ENCODE results near the gene ARHGAP12. TPM values are rescaled to one million over a fixed set of nuclear protein-coding genes. Genes with fewer than 3 reads are reported as not detected.

Gene ARHGAP12
- total and polyA plus RNA-seq, 2 experiments from 2014 or later = 20.1 to 43.3 TPM

DNA sequence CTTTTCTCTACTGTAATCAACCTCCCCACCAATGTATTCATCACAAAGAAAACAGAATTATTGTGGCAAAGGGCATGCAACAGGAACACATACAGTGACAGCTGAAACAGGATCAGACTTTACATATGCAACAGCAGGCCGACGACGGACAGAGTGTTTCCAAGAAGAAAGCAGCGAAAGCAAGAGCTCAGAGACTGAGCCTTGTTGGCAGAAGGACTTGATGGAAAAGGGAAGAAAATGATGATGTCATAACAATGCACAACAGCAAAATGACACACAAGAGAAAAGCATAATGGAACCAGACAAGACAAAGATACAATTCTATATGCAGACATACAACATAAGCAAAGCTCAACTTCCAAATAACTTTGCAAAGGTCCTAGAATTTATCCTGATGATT is 106.5 kb downstream of the ARHGAP12 start:
- peak; percentile 47 for DNase-seq
- H3K79me2 ChIP-seq (ENCODE audit: insufficient read depth) = 0 out of 2 replicates have a peak, but pooled peaks cover 12% of the 10 kb centered on the region
- no peak overlapping the region for H3K27ac ChIP-seq
- no peak overlapping the region for H3K9ac ChIP-seq
- H3K27me3 ChIP-seq (replicated peaks; ENCODE audit: insufficient read depth) = no peaks in the 10 kb centered on the region
- peaks cover 54% of the 10 kb centered on the region for H3K4me1 ChIP-seq (ENCODE audit: insufficient read depth)
- no peak overlapping the region for H3K4me3 ChIP-seq
- in situ Hi-C loops (cut with MboI) = loop anchor here (25.0 kb wide), 1 partner anchor 1085 kb away; no protein-coding TSS in a partner anchor
- H2AFZ ChIP-seq = no peak overlapping the region
- no peaks in the 10 kb centered on the region for H3K9me3 ChIP-seq (ENCODE audit: low read depth)
- no peak for TF ChIP-seq EZH2phosphoT487 (IDR thresholded peaks at IDR 0.05; ENCODE audit: insufficient read depth, low read depth)
- TF ChIP-seq EZH2 (IDR thresholded peaks at IDR 0.05; ENCODE audit: insufficient read depth, poor library complexity, severe bottlenecking) = no peak
- no peak overlapping the region for H3K4me2 ChIP-seq (ENCODE audit: unreplicated experiment)
- H3F3A ChIP-seq (ENCODE audit: insufficient read depth) = peaks cover 44% of the 10 kb centered on the region
- 41 to 46% methylated on average over 4 of the region's 4 CpGs for WGBS, 2 experiments (ENCODE audit: low coverage in 1 of 2, low lambda C conversion rate in 2 of 2, missing lambda C conversion rate in 2 of 2)
- H3K9me2 ChIP-seq (ENCODE audit: insufficient read depth) = no peaks in the 10 kb centered on the region
- H4K20me1 ChIP-seq (ENCODE audit: insufficient read depth) = no peaks in the 10 kb centered on the region
- peaks cover 27% of the 10 kb centered on the region; the same call in 1 of the 2 replicates for H3K36me3 ChIP-seq (ENCODE audit: low read depth)

DNA sequence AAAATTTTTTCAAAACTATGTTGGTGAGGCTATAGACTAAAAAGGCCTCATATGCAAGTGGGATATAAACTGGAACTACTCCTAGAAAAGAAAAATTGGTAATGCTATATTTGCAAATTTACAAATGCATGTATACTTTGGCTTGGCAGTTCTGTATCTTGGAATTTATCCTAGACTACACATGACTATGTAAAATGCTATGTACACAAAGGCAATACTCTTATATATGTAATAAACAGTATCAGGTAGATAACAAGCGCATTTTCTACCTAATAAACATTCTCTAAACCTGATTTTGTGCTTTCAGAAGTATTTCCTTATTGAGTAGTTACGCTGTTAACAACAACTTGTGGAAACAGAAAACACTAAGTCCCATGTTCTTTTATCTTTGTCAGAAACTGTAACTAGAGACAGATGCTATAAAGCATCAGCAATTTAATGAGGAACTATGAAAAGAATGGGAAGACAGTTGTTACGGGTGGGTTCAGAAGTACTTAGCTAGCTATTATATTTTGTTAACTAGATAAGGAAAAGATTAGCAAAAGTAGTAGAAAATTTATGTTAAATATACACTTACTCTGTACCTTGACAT is 107.8 kb downstream of the ARHGAP12 start:
- Histone ChIP-seq H3K9ac (peak overlapping the region; percentile 13; the same call in 1 of the 2 replicates), H3K27ac (peak overlapping the region; percentile 82), H3K9me3 (ENCODE audit: low read depth) (no peaks in the 10 kb centered on the region), H3K36me3 (ENCODE audit: low read depth) (peaks cover 20% of the 10 kb centered on the region; the same call in 1 of the 2 replicates), H2AFZ (no peak overlapping the region), H3K79me2 (ENCODE audit: insufficient read depth) (0 out of 2 replicates have a peak, but pooled peaks cover 12% of the 10 kb centered on the region), H3K27me3 (replicated peaks; ENCODE audit: insufficient read depth) (no peaks in the 10 kb centered on the region), H3F3A (ENCODE audit: insufficient read depth) (peaks cover 55% of the 10 kb centered on the region), H3K9me2 (ENCODE audit: insufficient read depth) (no peaks in the 10 kb centered on the region), H4K20me1 (ENCODE audit: insufficient read depth) (no peaks in the 10 kb centered on the region), H3K4me3 (no peak overlapping the region), H3K4me1 (ENCODE audit: insufficient read depth) (peaks cover 67% of the 10 kb centered on the region), H3K4me2 (ENCODE audit: unreplicated experiment) (peak overlapping the region; percentile 59)
- peak; percentile 29 for DNase-seq
- WGBS, 2 experiments (ENCODE audit: low coverage in 1 of 2, low lambda C conversion rate in 2 of 2, missing lambda C conversion rate in 2 of 2) = 50 to 53% methylated on average over 3 of the region's 3 CpGs
- no peak for TF ChIP-seq EZH2phosphoT487 (IDR thresholded peaks at IDR 0.05; ENCODE audit: insufficient read depth, low read depth)
- TF ChIP-seq EZH2 (IDR thresholded peaks at IDR 0.05; ENCODE audit: insufficient read depth, poor library complexity, severe bottlenecking) = no peak
- in situ Hi-C loops (cut with MboI) = loop anchor here (25.0 kb wide), 1 partner anchor 1084 kb away; no protein-coding TSS in a partner anchor

DNA sequence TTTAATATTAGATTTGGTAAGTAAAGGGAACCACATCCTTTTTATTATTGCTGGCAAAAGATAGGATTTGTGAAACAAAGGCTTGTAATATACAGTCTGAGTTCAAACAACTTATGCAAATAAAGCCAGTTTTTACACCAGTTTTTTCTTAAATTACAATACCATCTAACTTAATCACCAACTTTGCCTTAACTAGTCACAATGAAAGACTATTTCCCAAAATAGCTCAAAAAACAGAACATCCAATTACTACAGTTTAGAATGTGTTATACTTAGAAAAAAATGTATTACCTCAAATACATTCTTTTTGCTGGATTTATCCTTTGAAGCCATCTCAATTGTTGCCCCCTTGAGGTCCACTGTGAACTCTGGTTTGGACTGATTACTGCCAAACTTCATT is 108.5 kb downstream of the ARHGAP12 start:
- Histone ChIP-seq H3K9me3 (ENCODE audit: low read depth) (no peaks in the 10 kb centered on the region), H3F3A (ENCODE audit: insufficient read depth) (peaks cover 55% of the 10 kb centered on the region), H3K79me2 (ENCODE audit: insufficient read depth) (0 out of 2 replicates have a peak, but pooled peaks cover 12% of the 10 kb centered on the region), H2AFZ (no peak overlapping the region), H3K4me3 (peak overlapping the region; percentile 13; the same call in 1 of the 2 replicates), H3K27me3 (replicated peaks; ENCODE audit: insufficient read depth) (no peaks in the 10 kb centered on the region), H3K36me3 (ENCODE audit: low read depth) (peaks cover 15% of the 10 kb centered on the region; the same call in 1 of the 2 replicates), H3K4me2 (ENCODE audit: unreplicated experiment) (peak overlapping the region; percentile 59), H3K4me1 (ENCODE audit: insufficient read depth) (peaks cover 69% of the 10 kb centered on the region), H3K9ac (peak overlapping the region; percentile 50), H3K9me2 (ENCODE audit: insufficient read depth) (no peaks in the 10 kb centered on the region), H4K20me1 (ENCODE audit: insufficient read depth) (no peaks in the 10 kb centered on the region), H3K27ac (peak overlapping the region; percentile 82)
- no peak for TF ChIP-seq EZH2phosphoT487 (IDR thresholded peaks at IDR 0.05; ENCODE audit: insufficient read depth, low read depth)
- no peak for TF ChIP-seq EZH2 (IDR thresholded peaks at IDR 0.05; ENCODE audit: insufficient read depth, poor library complexity, severe bottlenecking)
- DNase-seq = peak; percentile 63
- in situ Hi-C loops (cut with MboI) = loop anchor here (25.0 kb wide), 1 partner anchor 1083 kb away; no protein-coding TSS in a partner anchor

DNA sequence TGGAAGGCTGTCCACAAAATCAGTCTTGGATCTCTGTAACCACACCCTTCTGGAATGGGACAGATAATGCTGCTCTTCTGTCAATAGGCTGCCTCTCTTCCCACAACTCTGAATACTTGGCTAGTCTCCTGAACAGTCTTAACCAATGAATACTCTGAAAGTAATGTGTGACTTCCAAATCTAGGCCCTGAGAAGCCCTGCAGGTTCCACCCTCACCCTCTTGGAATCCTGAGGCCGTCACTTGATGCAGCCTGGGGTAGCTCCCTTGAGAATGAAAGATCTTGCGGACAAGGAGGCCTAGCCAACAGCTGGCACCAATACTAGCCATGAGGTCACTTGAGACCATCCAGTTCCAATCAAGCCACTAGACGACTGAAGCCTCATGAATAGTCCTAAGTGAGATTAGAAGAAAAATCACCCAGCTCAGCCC is 109.2 kb downstream of the ARHGAP12 start:
- Histone ChIP-seq H3K36me3 (ENCODE audit: low read depth) (0 out of 2 replicates have a peak, but pooled peaks cover 9% of the 10 kb centered on the region), H3K27me3 (replicated peaks; ENCODE audit: insufficient read depth) (no peaks in the 10 kb centered on the region), H3K9me3 (ENCODE audit: low read depth) (no peaks in the 10 kb centered on the region), H2AFZ (no peak overlapping the region), H3K79me2 (ENCODE audit: insufficient read depth) (0 out of 2 replicates have a peak, but pooled peaks cover 12% of the 10 kb centered on the region), H4K20me1 (ENCODE audit: insufficient read depth) (no peaks in the 10 kb centered on the region), H3F3A (ENCODE audit: insufficient read depth) (peaks cover 55% of the 10 kb centered on the region), H3K4me1 (ENCODE audit: insufficient read depth) (peaks cover 69% of the 10 kb centered on the region), H3K4me3 (no peak overlapping the region), H3K9me2 (ENCODE audit: insufficient read depth) (no peaks in the 10 kb centered on the region), H3K27ac (peak overlapping the region; percentile 82), H3K4me2 (ENCODE audit: unreplicated experiment) (peak overlapping the region; percentile 59), H3K9ac (peak overlapping the region; percentile 50)
- no peak for TF ChIP-seq EZH2phosphoT487 (IDR thresholded peaks at IDR 0.05; ENCODE audit: insufficient read depth, low read depth)
- TF ChIP-seq EZH2 (IDR thresholded peaks at IDR 0.05; ENCODE audit: insufficient read depth, poor library complexity, severe bottlenecking) = no peak
- DNase-seq = peak; percentile 93
- 2% methylated on average over 3 of the region's 3 CpGs for WGBS, 2 experiments (ENCODE audit: low coverage in 1 of 2, low lambda C conversion rate in 2 of 2, missing lambda C conversion rate in 2 of 2)
- in situ Hi-C loops (cut with MboI) = loop anchor here (10.0 to 25.0 kb wide), 2 partner anchors 485 to 1082 kb away; no protein-coding TSS in a partner anchor
